Esophagus muscularis mucosa (tissue), 4 donors: ENCODE data around the gene ARPIN. TPM values are rescaled to one million over a fixed set of nuclear protein-coding genes. Genes with fewer than 3 reads are reported as not detected.

Experiments
- DNase-seq: peaks from one replicate; pipeline ENCODE4 v3.0.0-alpha.2; 2017; ENCODE audit errors: extremely low spot score
- H3K27ac ChIP-seq, 4 donors: fragments of 200-600 bp; sonication (generic); replicated peaks in 1 of 4; 1 replicate in 3 of 4; 2 replicates in 1 of 4; pipeline ENCODE4 v1.5.1; 2016 to 2019; ENCODE audit warnings: mild to moderate bottlenecking in 1 of 4
- H3K27me3 ChIP-seq, 4 donors: fragments of 200-600 bp; sonication (generic); one replicate each; pipeline versions ENCODE4 v1.5.1 to v1.6.0; 2016 to 2019
- H3K36me3 ChIP-seq, 4 donors: fragments of 200-600 bp; sonication (generic); one replicate each; pipeline ENCODE4 v1.5.1; 2016 to 2019
- H3K4me1 ChIP-seq, 4 donors: fragments of 200-600 bp; sonication (generic); one replicate each; pipeline ENCODE4 v1.5.1; 2016 to 2019
- H3K4me3 ChIP-seq, 4 donors: fragments of 200-600 bp; sonication (generic); 1 replicate in 2 of 4; 2 replicates in 2 of 4; pipeline ENCODE4 v1.5.1; 2016 to 2019; ENCODE audit warnings: mild to moderate bottlenecking in 4 of 4, moderate library complexity in 1 of 4
- H3K9me3 ChIP-seq, 4 donors: fragments of 200-600 bp; sonication (generic); 1 replicate in 3 of 4; 2 replicates in 1 of 4; pipeline ENCODE4 v1.5.1; 2016 to 2019
- CTCF ChIP-seq, 3 experiments: fragments of 200-600 bp in 2 of 3; fragments of 450-650 bp in 1 of 3; sonication (generic) in 2 of 3; IDR thresholded peaks; one replicate each; pipeline ENCODE4 v1.5.1; 2017 to 2019; ENCODE audit warnings: antibody characterized with exemption in 3 of 3, mild to moderate bottlenecking in 2 of 3, moderate library complexity in 1 of 3
- EP300 ChIP-seq: sonication (generic); formaldehyde crosslinking; IDR thresholded peaks from one replicate; pipeline ENCODE4 v1.6.1; 2017; ENCODE audit warnings: antibody characterized with exemption
- POLR2A ChIP-seq: fragments of 450-650 bp; IDR thresholded peaks from one replicate; pipeline ENCODE4 v1.6.1; 2017; ENCODE audit warnings: antibody characterized with exemption, moderate library complexity, mild to moderate bottlenecking, low read depth
- POLR2AphosphoS5 ChIP-seq, 2 donors: sonication (generic); formaldehyde crosslinking; IDR thresholded peaks; one replicate each; pipeline ENCODE4 v1.6.1; 2017; ENCODE audit warnings: antibody characterized with exemption in 2 of 2
- WGBS: methylation state at CpG from one replicate; pipeline ENCODE4 v1.1.5; 2018; 5-methylcytosine and 5-hydroxymethylcytosine counted together
- intact Hi-C: fragments of 100-400 bp; cut with DNase I; formaldehyde crosslinking; loops from one replicate; pipeline ENCODE4 v1.15.1; 2023
- total RNA-seq, 4 donors: library from RNA; depleted of rRNA; stranded (reverse); fragments of >200 nt; gene quantifications; one replicate each; pipeline versions ENCODE4 v1.1.0 to v1.2.1, GENCODE V29; 2016

Gene ARPIN
- total RNA-seq, 4 donors from 2014 or later, result 19.9 to 26.6 (median 25.4) TPM

DNA sequence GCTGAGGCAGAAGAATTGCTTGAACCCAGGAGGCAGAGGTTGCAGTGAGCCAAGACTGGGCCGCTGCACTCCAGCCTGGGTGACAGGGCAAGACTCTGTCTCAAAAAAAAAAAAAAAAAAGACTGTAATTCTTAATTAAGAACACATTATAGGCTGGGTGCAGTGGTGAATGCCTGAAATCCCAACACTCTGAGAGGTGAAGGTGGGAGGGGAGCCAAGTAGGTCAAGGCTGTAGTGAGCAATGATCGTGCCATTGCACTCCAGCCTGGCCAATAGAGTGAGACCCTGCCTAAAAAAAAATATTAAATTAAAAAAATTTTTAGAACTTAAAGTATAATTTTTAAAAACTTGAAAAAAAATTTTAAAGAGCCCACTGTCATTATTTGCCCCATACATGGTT, 13.4 kb upstream of the ARPIN start:
- no peaks in the 10 kb centered on the region for H3K36me3 ChIP-seq
- 57% methylated on average over 2 of the region's 2 CpGs for WGBS
- no peaks in the 10 kb centered on the region for H3K9me3 ChIP-seq
- H3K27ac ChIP-seq, result no peak overlapping the region
- no peaks in the 10 kb centered on the region for H3K4me1 ChIP-seq
- no peak overlapping the region for H3K4me3 ChIP-seq
- H3K27me3 ChIP-seq, result no peaks in the 10 kb centered on the region
- DNase-seq, result no peak
- TF ChIP-seq POLR2AphosphoS5 (IDR thresholded peaks at IDR 0.05) (no peak), CTCF (IDR thresholded peaks at IDR 0.05) (no peak), EP300 (no peak), POLR2A (no peak)
- intact Hi-C loops, result no loop called here

- H3K27me3 ChIP-seq, result no peaks in the 10 kb centered on the region
- no peak for TF ChIP-seq EP300
- 89% methylated on average over 4 of the region's 4 CpGs for WGBS
- DNase-seq, result no peak
- no peaks in the 10 kb centered on the region for H3K9me3 ChIP-seq
- H3K4me3 ChIP-seq, result no peak overlapping the region
- H3K4me1 ChIP-seq, result peaks cover 7 to 9% (median 9%) of the 10 kb centered on the region in 4 donors
- intact Hi-C loops, result no loop called here
- H3K27ac ChIP-seq, result no peak overlapping the region
- no peaks in the 10 kb centered on the region for H3K36me3 ChIP-seq
These were observed 4.8 kb upstream of the ARPIN start for GRCh38 chr15:89917442-89918101.

GRCh38 chr15:89916660-89917059, 3.9 kb upstream of the ARPIN start:
- Histone ChIP-seq H3K4me1 (peaks cover 11 to 15% (median 13%) of the 10 kb centered on the region in 4 donors), H3K36me3 (no peaks in the 10 kb centered on the region), H3K4me3 (no peak overlapping the region), H3K27ac (no peak overlapping the region), H3K27me3 (no peaks in the 10 kb centered on the region), H3K9me3 (no peaks in the 10 kb centered on the region)
- intact Hi-C loops, result no loop called here
- no peak for DNase-seq
- no peak for TF ChIP-seq EP300
- TF ChIP-seq POLR2A, result no peak
- no peak for TF ChIP-seq CTCF (IDR thresholded peaks at IDR 0.05)
- no peak for TF ChIP-seq POLR2AphosphoS5 (IDR thresholded peaks at IDR 0.05)
- WGBS, result 81% methylated on average over 3 of the region's 3 CpGs

DNA sequence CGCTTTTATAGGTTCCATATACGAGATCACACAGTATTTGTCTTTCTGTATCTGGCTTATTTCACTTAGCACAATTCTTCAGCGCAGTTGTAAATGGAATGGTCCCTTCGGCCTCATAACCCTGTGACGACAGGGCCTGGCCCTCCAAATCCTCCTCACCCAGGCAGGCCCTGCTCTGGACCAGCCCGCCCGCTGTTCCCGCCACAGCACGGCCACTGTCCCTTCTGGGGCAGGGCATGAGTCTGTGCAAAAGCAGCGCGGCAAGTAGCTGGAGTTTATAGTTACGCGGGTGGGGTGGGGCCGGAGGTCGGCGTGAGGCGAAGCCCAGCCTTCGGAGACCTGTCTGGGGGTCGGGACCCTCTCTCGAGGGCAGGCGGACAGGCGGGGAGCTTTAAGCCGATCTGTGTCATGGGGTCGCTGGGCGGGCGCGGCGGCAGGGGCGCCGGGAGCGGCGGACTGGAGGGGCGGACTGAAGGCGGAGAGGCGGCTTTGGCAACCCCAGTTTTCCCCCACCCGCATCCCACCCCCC, 543 bp downstream of the ARPIN start:
- Histone ChIP-seq H3K4me1 (peaks cover 13 to 27% (median 25%) of the 10 kb centered on the region in 4 donors), H3K27ac (peak overlapping the region; percentile 81 to 88 (median 86)), H3K9me3 (no peaks in the 10 kb centered on the region), H3K4me3 (peak overlapping the region; percentile 87 to 98 (median 92)), H3K27me3 (no peaks in the 10 kb centered on the region), H3K36me3 (peaks cover 0 to 36% (median 24%) of the 10 kb centered on the region in 4 donors)
- WGBS, result 3% methylated on average over 34 of the region's 36 CpGs
- no peak for DNase-seq
- intact Hi-C loops, result loop anchor here (5.0 kb wide), 3 partner anchors 85 to 180 kb away; no protein-coding TSS in a partner anchor
- TF ChIP-seq POLR2AphosphoS5 (IDR thresholded peaks at IDR 0.05) (no peak), EP300 (no peak), POLR2A (no peak), CTCF (IDR thresholded peaks at IDR 0.05) (no peak)

- Histone ChIP-seq H3K4me1 (peaks cover 13 to 27% (median 25%) of the 10 kb centered on the region in 4 donors), H3K27me3 (no peaks in the 10 kb centered on the region), H3K4me3 (peak overlapping the region in 1 of 4 donors; percentile 98), H3K9me3 (no peaks in the 10 kb centered on the region), H3K27ac (no peak overlapping the region), H3K36me3 (peaks cover 2 to 47% (median 33%) of the 10 kb centered on the region in 4 donors)
- intact Hi-C loops, result loop anchor here (5.0 kb wide), 3 partner anchors 86 to 181 kb away; no protein-coding TSS in a partner anchor
- no peak for DNase-seq
- TF ChIP-seq POLR2A (no peak), POLR2AphosphoS5 (IDR thresholded peaks at IDR 0.05) (no peak)
- 84% methylated on average over 6 of the region's 6 CpGs for WGBS
These were observed 1.7 kb downstream of the ARPIN start for GRCh38 chr15:89910891-89911626.
